Psoas muscle (tissue), 8 donors: Measurements from ENCODE around the gene NFATC2. TPM values are rescaled to one million over a fixed set of nuclear protein-coding genes. Genes with fewer than 3 reads are reported as not detected.

Source experiments
- ATAC-seq, 4 donors: fragments of 200-7000 bp; cut with Tn5 transposase; one replicate each; pipeline ENCODE4 v1.9.1; 2020; ENCODE audit warnings: moderate library complexity in 3 of 4, mild to moderate bottlenecking in 2 of 4
- DNase-seq, 2 donors: peaks; one replicate each; pipeline ENCODE4 v3.0.0-alpha.2; 2020
- H3K27ac ChIP-seq: fragments of 200-600 bp; one replicate; pipeline ENCODE4 v1.8.0; 2022
- H3K27me3 ChIP-seq, 3 donors: fragments of 200-600 bp in 1 of 3; one replicate each; pipeline versions ENCODE4 v1.6.1 to v1.8.0; 2013 to 2022; ENCODE audit warnings: low read length in 2 of 3, mild to moderate bottlenecking in 2 of 3, moderate library complexity in 1 of 3; ENCODE audit not compliant: insufficient read depth in 3 of 3
- H3K36me3 ChIP-seq, 2 donors: fragments of 200-600 bp in 1 of 2; one replicate each; pipeline versions ENCODE4 v1.6.1 to v1.8.0; 2013 to 2022; ENCODE audit warnings: low read depth in 1 of 2, mild to moderate bottlenecking in 1 of 2, moderate library complexity in 1 of 2; ENCODE audit not compliant: insufficient read depth in 1 of 2
- H3K4me1 ChIP-seq: fragments of 200-600 bp; one replicate; pipeline ENCODE4 v1.8.0; 2022
- H3K4me3 ChIP-seq: fragments of 200-600 bp; one replicate; pipeline ENCODE4 v1.8.0; 2022; ENCODE audit warnings: mild to moderate bottlenecking
- H3K9me3 ChIP-seq: fragments of 200-600 bp; one replicate; pipeline ENCODE4 v1.8.0; 2022
- CTCF ChIP-seq: fragments of 200-600 bp; IDR thresholded peaks from one replicate; pipeline ENCODE4 v1.8.0; 2022; ENCODE audit warnings: antibody characterized with exemption
- WGBS, 3 donors: extraction: QIAGEN DNeasy Blood & Tissue Kit; methylation state at CpG; one replicate each; pipeline versions ENCODE4 v1.1.6 to v1.1.7; 2013; 5-methylcytosine and 5-hydroxymethylcytosine counted together
- intact Hi-C, 2 donors: fragments of 100-400 bp; cut with DNase I; formaldehyde crosslinking; loops; one replicate each; pipeline versions ENCODE4 v1.11.0 to v1.14.2; 2022
- polyA plus RNA-seq, 3 donors: library from polyadenylated mRNA; stranded (reverse); fragments of 200-250 nt; gene quantifications; one replicate each; pipeline ENCODE4 v1.2.3, GENCODE V29; 2013
- total RNA-seq, 4 donors: library from RNA; stranded (reverse); fragmentation: NEBNext Ultra II Directional in 2 of 4; extraction: Animal tissue kit (Norgen Biotek cat#: 25700) in 2 of 4; gene quantifications; one replicate each; pipeline versions ENCODE4 v1.2.1 to v1.2.4, GENCODE V29; 2021 to 2023
- donor health status: healthy with polysubstance abuse.
- donor health status: DM: no; HTN: no; CAD: no; lungs with moderate emphysema.
- donor health status: Bipolar disorder and iron deficiency.
- donor health status: healthy.
- donor health status: DM: yes; HTN: yes; CAD: no.
- donor health status: DM: no; HTN: no; CAD: no.
- donor health status: DM: no; HTN: no; CAD: no.
- donor health status: DM: yes; HTN: yes; CAD: no.

Gene NFATC2
- total and polyA plus RNA-seq, 7 donors: 0.18 to 3.1 (median 0.64) TPM

GRCh38 chr20:51381557-51381956 lies 161.0 kb downstream of the NFATC2 start:
- Histone ChIP-seq H3K9me3 (no peaks in the 10 kb centered on the region), H3K27ac (no peak overlapping the region), H3K4me1 (peaks cover 10% of the 10 kb centered on the region), H3K27me3 (no peaks in the 10 kb centered on the region), H3K36me3 (no peaks in the 10 kb centered on the region), H3K4me3 (no peak overlapping the region)
- no peak for ATAC-seq
- DNase-seq: no peak
- 96 to 99% (median 96%) methylated on average over 12 of the region's 12 CpGs for WGBS, 3 donors
- TF ChIP-seq CTCF: no peak
- intact Hi-C loops: no loop called here

- no peaks in the 10 kb centered on the region for H3K36me3 ChIP-seq
- no peak for DNase-seq
- no peak overlapping the region for H3K27ac ChIP-seq
- 77 to 92% (median 88%) methylated on average over 13 of the region's 13 CpGs for WGBS, 3 donors
- H3K4me1 ChIP-seq: peaks cover 10% of the 10 kb centered on the region
- no peak overlapping the region for H3K4me3 ChIP-seq
- no peaks in the 10 kb centered on the region for H3K9me3 ChIP-seq
- H3K27me3 ChIP-seq: no peaks in the 10 kb centered on the region
- no peak for ATAC-seq
- no peak for TF ChIP-seq CTCF
- intact Hi-C loops: no loop called here
Measured at GRCh38 chr20:51380401-51381385, 161.8 kb downstream of the NFATC2 start.

GRCh38 chr20:51379601-51380341 lies 162.7 kb downstream of the NFATC2 start:
- WGBS, 3 donors: 92 to 93% (median 92%) methylated on average over 8 of the region's 8 CpGs
- DNase-seq (no peak), ATAC-seq (no peak)
- H3K9me3 ChIP-seq: no peaks in the 10 kb centered on the region
- intact Hi-C loops: no loop called here
- no peak overlapping the region for H3K27ac ChIP-seq
- H3K36me3 ChIP-seq: no peaks in the 10 kb centered on the region
- no peak overlapping the region for H3K4me3 ChIP-seq
- peaks cover 10% of the 10 kb centered on the region for H3K4me1 ChIP-seq
- no peaks in the 10 kb centered on the region for H3K27me3 ChIP-seq
- TF ChIP-seq CTCF: no peak

- no peaks in the 10 kb centered on the region for H3K9me3 ChIP-seq
- no peak overlapping the region for H3K27ac ChIP-seq
- peaks cover 8% of the 10 kb centered on the region for H3K4me1 ChIP-seq
- no peak overlapping the region for H3K4me3 ChIP-seq
- no peak for TF ChIP-seq CTCF
- H3K36me3 ChIP-seq: no peaks in the 10 kb centered on the region
- intact Hi-C loops: no loop called here
- no peaks in the 10 kb centered on the region for H3K27me3 ChIP-seq
- DNase-seq: no peak
- 94 to 96% (median 94%) methylated on average over 17 to 19 of the region's 19 CpGs for WGBS, 3 donors
- no peak for ATAC-seq
Measured at GRCh38 chr20:51378171-51378928, 164.2 kb downstream of the NFATC2 start.
